Activated T-cell treated with anti-CD3 and anti-CD28 coated beads, Interleukin-2, amount 50 U/mL, for 1 hour (primary cell): ENCODE measurements around the gene NRF1.

Source experiments
- DNase-seq: peaks from one replicate; pipeline ENCODE4 v3.0.0-alpha.2; 2020

The NRF1 gene

DNA sequence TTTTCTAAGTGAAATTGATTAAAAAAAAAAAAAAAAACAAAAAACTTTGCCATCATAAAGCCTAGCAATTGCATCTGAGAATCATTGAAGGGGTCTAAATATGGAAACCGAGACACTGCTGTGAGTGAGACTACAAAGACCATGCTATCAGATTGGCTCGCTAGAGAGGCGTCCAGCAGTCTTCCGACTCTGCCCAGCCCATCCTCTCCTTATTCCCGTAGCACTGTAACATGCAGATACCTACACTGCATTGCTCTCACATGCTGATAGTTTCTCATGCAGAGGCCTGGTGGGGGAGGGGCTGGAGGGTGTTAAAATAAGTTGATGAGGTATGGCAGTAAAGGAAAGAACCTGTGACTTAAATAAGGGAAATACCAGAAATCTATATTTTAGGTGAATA, 130.7 kb downstream of the NRF1 start:
- DNase-seq = no peak

DNA sequence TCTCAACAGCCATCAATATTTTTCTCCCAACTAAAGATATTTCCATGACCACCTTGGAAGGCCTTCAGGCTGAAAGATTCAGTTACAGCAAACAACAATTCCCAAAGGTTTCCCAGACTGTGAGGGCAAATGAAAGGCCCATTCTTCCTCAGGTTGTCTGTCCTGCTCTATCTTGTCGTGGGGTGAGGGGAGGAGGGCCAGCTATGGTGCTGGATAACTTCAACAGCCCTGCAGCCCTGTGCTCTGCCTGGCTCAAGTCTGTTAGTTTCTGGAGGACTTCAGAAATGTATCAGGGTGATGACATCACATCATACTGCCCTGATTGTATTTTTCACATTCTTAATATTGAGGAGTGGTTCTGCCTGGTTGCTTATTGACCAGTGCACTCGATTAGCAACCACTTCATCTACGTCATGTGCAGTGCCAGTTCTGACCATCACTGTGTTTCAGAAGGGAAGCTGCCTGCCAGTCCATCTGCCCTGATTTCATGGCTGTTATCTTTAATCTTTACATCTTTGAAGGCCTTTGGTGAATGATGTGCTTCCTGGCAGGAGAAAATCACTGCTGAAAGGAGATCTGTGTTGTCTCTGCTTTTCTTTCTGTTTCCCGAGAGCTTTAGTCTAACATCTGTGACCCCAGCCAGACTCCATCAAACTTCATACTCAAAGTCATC, 135.5 kb downstream of the NRF1 start:
- no peak for DNase-seq

DNA sequence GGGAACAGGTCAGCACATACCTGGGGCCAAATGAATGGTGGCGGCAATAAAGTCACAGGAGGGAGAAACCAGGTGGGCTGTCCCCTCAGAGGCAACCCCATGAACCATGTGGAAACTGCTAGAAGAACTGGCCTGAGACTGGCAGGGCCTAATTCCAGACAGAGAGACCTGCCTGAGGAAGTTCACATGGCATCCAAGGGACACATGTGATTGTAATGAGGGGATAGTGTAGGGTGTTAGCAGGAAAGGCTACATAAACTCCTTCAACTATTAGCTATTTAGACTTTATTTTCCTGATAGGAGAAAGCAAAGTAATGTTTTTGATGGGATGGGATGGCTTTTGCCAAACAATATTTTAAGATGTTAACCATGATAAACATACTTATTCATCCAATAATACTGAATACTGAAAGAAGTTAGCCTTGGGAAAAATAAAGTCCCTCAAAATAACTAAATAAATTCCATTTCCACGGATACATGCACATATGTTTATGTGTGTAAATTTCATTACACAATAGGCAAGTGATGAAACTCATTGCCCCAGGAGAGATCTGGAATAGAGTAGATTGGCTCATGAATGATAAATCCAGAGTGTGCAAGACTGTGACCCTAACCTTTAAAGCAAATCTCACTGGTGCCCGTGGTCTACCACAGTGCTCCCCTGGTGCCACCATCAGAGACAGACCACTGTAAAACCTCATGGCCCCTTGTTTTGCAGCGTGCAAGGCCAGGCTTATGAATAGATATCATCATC, 137.0 kb downstream of the NRF1 start:
- DNase-seq = no peak

DNA sequence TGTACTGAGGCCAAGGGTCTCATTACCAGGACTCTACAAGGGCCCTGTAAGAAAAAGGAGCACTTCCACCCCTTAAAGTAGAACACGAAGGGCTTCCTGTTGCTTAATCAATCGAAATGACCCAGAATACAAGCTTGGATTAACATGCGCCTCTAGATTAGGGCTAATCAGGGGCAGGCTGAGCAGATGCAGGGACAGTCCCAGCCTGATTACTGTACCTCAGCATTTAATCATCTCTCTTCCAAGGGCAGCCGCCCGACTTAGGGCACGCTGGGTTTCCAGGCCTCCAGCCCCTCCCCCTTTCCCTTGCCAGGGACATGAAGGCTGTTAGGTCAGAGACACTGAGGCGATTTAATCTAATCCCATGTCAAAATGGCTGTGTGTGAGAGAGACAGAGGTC, 138.6 kb downstream of the NRF1 start:
- no peak for DNase-seq

DNA sequence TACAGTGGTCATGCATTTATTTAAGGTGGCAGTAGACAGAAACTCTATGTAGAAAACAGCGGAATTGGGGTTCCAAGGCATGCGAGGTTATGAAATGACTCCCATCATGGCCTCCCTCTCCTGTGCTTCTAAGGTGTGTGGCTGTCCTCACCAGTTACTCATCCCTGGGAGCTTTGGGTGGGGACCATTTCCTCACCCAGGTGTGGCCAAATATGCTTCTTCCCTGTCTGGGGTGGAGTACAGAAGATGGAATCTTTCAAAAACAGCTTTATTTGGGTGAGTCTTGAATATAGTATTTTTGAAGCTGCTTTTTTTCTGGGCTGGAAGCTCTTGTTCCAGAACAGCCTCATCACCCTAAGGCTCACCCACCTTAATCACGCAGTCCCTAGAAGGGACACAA, 139.0 kb downstream of the NRF1 start:
- DNase-seq = no peak

DNA sequence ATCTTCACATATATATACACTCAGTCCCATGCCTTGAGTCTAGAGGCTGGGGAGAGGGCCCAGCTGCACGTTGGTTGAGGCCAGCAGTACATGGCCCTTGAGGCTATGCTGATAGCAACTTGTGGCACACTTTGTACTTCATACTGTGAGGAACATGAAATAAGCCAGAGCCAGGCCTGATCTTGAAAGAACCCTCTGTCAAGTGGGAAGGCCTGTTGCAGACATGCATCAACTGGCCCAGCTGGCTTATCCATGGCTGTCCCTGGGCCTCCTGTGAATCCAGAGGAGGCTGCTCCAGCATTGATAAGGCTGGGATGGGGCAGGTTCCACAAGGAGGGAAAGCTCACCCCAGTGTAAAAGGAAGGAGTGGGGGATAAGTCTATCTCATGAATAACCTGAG, 140.4 kb downstream of the NRF1 start:
- DNase-seq = no peak

DNA sequence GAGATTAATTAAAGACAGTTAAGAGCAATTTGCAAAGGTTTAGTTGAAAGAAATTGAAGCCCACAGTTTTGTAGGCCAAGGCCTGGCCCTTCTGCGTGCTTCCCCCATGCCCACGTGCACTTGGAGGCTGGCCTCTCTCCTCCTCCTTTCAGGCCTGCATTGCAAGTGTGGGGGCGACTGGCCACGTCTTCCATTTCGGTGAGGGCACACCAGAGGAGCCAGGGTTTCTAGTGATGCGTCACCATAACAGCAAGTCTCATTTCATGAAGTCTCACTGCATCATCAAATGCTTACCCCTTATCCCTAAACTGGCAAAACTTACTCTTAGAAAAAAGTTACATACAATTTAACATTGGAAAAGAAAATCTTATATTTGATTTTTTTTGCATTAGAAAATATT, 141.2 kb downstream of the NRF1 start:
- no peak for DNase-seq

DNA sequence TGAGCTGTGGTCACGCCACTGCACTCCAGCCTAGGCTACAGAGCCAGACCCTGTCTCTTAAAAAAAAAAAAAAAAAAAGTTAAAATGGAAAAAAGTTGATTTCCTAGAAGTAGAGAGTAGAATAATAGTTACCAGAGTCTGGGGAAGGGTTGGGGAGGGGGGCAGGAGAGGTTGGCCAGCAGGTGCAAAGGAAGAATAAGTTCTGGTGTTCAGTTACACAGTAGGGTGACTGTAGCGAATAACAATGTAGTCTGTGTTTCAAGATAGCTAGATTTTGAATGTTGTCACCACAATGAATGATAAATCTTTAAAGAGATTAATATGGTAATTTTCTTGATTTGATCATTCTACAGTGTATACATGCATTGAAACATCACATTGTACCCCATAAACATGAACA, 142.9 kb downstream of the NRF1 start:
- DNase-seq = no peak

DNA sequence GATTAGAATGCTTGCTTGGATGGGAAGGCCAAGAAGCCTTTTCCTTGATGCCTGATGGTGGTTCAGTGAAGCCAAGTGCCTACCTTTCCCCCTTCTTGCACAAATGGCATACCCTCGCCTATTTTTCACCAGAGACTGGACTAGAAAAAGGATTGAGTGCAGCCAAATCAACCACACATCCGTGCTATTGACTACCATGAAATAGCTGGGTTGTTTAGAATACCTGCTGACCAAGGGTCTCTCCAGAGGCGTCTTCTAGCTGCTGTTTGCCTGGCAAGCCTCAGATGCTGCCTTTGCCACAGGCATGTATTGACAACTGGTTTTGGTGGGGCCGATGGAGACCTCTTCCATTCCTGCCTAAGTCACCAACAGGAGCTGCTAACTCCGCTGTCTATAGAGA, 146.5 kb downstream of the NRF1 start:
- no peak for DNase-seq

DNA sequence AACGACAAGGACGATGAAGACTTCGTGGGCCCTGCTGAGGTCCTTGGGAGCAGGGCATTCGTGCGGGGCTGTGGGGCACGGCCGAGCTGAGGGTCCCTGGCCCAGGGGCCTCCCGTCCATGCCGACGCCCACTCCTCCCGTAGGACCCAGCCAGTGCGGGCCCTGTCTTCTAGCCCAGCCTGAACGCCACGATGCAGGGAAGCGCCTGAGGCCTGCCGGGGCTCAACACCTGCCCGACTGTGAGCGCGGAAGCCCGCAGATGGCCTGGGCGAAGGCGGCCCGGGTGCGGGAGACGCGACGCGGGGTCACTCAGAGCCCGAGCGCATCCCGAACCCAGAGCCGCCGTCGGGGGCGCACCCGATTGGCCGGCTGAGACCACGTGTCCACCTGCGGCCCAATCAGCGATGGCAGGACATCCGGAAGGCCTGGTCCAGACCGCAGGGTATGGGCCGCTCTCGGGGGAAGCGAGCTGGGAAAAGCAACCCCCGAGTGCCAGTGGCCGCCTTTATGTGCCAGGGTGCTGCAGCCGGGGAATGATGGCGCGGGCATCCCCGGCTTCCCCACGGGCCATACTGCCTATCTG, 151.0 kb downstream of the NRF1 start:
- no peak for DNase-seq

DNA sequence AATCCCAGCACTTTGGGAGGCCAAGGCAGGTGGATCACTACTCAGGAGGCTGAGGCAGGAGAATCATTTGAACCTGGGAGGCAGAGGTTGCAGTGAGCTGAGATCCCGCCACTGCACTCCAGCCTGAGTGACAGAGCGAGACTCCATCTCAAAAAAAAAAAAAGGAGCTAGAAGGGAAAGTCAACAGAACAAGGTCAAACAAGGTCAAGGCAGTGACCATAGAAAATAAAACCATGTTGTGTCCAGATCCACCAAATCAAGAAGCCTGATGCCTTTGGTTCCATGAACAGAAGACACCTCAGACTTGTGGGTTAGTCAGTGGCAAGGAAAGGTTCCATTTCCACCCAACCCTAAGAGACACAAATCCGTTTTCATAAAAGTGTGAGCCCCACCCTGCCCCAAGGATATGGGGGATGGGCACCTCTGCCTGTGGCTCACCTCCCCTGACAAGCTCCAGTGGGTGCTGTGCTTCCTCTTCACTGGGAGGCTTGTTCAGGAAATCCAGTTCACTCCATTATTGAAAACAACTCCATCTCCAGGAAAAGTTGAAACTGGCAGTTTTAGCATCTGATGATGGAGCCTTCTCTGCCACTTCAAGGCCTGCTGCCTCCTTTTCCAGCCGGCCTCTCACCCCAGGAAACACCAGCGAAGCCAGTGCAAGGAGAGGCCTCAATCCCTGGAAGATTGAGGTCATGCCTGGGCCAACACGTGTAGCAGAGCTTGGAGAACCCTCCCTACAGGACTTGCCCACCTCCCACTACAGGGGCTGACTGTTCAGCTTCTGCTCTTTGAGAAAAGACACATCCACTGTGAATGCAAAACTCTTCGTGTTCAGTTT, 152.9 kb downstream of the NRF1 start:
- DNase-seq = no peak

DNA sequence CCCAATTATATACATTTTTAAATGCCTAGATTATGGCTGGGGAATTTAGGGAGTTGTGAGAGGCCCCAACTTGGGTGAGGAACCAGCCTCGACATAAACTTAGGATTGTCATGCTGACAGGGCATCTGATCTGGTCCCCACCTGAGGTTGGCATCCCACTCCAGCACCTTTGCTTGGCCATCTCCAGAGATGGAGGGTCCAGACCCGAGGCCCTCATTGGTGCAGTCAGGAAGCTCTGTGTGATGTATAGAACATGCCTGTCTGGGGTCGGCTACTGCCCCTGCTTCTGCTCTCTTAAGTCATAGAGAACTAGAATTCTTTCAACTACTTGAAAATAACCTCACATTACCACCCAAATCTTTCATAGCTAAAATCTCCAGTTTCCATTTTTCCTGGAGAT, 153.8 kb downstream of the NRF1 start:
- no peak for DNase-seq

DNA sequence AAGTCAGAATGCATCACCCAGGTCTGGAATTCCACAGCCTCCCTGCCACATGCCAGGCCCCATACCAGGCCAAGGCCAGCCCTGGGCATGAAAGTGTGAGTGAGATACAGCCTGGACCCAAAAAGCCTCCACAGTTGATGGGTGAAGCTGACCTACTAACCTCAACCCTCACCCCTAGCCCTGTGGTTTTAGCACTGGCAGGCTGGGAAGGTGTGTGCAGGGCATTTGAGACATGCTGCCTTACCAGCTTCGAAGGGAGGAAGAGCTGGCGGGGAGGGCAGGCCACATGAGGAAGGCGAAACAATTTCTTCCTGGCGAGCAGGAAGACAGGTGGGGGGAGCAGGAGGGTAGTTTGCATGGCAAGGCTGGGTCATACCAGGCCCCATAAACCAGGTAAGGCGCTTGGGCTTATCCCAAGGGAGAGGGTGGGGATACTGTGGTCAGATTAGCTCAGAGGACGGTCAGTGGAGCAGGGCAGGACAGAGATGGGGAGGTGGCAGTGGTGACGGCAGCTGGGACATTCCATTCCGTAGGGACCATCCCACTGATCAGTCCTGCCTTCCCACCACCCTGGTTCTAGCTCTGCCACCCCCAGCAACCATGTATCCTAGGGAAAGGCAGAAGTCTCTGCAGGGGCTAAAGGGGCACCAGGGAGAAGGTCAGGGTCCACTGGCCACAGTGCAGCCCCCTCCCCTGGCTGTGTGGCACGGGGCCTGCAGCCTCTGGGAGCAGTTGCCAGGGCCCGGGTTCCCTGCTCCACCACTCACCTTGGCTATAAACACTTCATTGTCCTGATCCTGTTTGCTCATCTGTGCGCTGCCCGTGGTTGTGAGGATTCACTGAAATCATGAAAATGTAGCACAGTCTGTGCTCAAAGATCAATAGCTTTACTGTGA, 155.8 kb downstream of the NRF1 start:
- no peak for DNase-seq

DNA sequence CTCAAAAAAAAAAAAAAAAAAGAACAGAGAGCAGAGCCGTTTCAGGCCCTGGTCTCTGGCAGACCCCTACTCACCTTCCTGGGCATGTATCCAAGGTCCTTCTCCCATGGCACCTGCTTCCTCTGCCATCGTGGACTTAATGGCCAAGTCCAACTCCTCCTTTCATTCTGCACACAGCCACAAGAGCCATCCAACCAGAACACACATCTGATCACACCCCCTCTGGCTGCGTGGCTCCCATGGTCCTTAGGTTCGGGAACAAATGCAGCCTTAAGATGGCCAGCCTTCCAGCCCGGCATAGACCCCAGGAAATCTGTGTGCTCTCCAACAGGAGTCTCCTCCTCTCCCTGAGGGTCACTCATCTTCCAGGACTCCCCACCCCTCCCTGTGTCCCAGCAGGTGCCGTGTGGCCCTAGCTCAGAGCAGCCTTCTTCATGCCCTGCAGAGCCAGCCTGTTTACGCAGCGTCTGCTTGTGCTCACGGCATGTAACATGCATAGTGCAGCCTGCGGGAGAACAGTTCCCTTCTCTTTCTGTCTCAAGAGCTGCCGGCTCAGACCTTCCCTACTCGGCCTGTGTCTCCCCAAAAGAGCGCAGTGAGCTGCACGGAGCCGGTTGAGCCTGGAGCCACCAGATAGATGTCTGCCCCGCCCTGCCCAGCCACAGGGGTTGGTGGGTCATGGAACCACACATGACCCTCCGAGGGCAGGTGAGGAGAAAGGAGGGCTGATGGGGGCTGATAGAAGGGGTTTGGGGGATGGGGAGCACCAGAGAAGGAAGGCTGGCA, 157.3 kb downstream of the NRF1 start:
- no peak for DNase-seq

DNA sequence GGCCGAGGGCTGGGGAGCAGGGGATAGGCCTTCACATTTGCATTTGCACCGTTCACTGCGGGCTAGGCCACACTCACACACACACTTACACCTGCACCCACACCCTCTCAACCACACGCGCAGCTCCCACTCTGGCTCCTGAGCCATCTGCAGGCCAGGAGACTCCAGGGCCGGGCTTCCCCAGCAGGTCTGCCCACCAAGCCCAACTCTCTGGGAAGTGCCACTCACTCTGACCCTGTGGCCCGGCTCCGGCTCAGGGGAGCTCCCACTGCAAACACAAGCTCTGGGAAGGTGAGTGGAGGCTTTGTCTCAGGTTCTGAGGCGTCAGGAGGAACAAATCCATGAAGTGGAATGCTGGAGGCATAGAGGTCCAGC, 157.9 kb downstream of the NRF1 start:
- DNase-seq = no peak

DNA sequence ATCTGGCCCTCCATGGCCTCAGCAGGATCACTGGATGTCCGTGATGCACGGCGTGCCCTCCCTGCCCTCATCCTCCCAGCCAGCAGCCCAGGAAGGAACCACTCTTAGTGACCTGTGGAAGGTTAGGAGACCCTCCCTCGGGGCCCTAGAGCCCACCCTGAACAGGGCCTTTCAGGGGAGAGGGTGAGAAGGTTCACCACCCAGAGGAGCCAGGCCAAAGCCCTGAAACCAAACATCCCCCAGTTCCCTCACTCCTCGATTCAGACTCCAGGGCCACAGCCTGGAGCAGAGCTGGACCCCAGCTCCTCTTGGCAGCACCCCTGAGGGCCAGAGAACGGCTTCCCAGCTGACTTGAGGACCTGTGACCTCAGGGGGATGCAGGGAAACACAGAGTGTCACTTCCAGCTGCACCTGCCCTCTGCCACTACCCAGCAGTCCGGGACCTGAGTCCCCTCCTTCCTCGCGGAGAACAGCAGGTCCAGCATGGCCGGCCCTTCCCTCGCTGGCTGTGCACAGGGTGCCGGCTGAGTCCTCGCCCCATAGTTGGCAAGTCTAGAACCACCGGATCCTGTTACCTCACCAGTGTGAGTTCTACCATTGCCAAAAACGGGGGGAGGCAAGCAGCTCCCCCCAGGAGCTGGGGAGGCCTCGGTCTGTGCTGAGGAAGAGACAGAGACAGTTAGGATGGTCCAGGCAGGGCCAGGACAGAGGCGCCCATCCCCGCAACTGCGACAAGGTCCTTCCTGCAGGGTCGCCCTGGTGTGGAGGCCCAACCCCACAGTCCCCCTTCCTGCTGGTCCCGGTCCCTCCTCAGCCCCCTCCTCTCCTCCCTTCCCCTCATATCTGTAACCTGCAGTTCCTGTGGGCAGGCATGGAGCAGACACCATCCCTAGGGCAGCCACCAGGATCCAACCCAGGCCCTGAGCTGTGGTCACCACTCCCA, 158.6 kb downstream of the NRF1 start:
- no peak for DNase-seq

DNA sequence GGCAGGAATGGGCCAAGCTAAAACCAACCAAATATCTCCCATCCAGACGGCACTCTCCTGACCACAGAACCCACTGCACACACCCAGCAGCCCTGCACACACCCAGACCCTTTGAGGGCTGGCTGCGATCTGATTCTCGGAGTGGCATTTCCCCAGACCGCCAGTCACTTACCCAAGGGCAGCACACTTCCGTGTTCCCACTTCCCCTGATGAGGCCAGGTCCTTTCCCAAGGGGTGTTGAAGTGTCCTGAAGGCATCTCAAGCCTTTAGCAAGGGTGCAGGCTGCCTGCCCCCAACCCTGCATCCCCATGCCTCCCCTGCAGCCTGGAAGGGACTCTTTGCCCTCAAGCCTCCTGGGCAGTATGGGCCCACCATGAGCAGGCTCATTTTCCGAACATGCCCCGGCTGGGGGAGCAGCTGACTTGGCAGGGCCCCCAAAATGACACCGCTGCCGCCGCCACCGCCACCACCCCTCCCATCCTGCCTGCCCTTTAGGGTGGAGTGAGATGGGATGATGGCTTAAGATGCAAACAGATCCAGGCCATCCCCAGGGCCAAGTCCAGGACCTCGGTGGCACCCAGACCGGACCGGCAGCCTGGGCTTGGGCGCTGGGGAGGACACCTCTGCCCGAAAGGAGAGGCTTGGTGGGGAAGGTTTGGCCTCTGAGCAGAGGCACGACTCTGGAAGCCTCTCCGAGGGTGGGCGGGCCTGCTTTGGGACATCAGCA, 159.8 kb downstream of the NRF1 start:
- no peak for DNase-seq

DNA sequence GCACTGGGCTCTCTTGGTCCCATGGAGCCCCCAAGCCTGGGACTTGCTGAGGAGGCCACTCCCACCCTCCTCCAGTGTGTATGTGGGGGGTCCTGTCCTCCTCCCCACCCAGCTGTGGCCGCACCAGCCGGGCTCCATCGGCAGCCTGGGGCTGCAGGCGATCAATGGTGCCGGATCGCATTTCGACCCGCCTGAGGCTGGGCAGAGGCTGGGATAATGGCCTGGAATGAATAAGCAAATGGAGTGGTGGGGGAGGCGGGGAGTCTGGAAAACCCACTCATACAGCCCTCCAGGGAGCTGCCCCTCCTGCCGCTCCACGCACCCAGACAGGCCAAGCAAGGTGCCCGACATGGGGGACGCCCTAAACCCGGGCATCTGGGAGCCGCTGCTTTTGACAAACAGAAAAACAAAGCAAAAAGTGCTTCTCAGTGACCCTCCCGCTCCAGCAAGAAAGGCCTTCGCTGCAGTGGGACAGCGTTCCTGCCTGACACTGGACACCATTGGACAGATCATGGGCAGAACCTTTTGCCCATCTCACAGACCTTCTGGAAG, 160.5 kb downstream of the NRF1 start:
- DNase-seq = no peak

DNA sequence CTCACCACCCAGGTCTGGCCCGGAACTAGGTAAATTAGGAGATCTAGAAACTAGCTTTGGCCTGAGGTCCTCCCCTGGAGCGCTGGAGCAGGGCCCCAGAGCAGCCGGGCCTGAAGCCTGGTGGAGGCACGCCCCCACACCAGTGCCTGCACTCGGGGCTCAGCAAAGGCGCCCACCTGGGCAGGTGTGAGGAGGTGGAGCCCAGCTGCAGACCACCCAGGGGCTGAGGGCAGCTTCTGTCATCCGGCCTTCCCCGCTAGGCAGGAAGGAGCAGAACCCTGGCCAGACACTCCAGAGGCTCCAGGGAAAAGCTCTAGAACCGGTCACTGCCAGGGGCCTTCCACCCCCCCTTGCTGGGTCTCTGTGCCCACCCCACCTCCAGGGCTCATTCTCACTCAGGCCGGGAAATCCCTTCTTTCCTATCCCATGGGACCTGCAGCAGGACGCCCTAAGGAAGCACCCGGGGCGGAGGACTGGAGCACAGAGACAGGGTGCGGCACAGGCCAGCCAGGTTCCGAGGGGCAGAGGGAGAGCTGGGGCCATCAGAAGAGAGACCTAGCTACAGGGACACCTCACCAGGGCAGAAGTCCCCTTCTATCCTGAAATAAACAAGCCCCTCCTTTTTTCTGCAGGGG, 161.2 kb downstream of the NRF1 start:
- DNase-seq = no peak
